ENCODE data around the gene ABHD12.

The ABHD12 gene

GRCh38 chr20:25251019-25251418, 139.6 kb downstream of the ABHD12 start:
- TF ChIP-seq PPARA (CRISPR knock-in tag; IDR thresholded peaks at IDR 0.05; ENCODE audit: borderline replicate concordance) (no peak), GLIS3 (CRISPR knock-in tag; IDR thresholded peaks at IDR 0.05) (no peak), ZNF565 (CRISPR knock-in tag; conservative IDR thresholded peaks at IDR 0.05; ENCODE audit: low read depth) (no peak), ZNF8 (CRISPR knock-in tag; IDR thresholded peaks at IDR 0.05) (no peak), ZNF70 (CRISPR knock-in tag; IDR thresholded peaks at IDR 0.05) (no peak), ZFP3 (CRISPR knock-in tag; IDR thresholded peaks at IDR 0.05) (no peak), TSHZ2 (CRISPR knock-in tag; IDR thresholded peaks at IDR 0.05) (no peak), CSRNP3 (CRISPR knock-in tag; IDR thresholded peaks at IDR 0.05) (no peak), OSR1 (CRISPR knock-in tag; IDR thresholded peaks at IDR 0.05) (no peak)
- ATAC-seq: no peak

GRCh38 chr20:25250508-25250907, 140.1 kb downstream of the ABHD12 start:
- TF ChIP-seq ESRRG (CRISPR knock-in tag; IDR thresholded peaks at IDR 0.05) (no peak), ARNTL (CRISPR knock-in tag; IDR thresholded peaks at IDR 0.05; ENCODE audit: borderline replicate concordance, low read depth) (no peak), TSHZ2 (CRISPR knock-in tag; IDR thresholded peaks at IDR 0.05) (no peak), ZFP30 (CRISPR knock-in tag; IDR thresholded peaks at IDR 0.05) (no peak), POU6F1 (CRISPR knock-in tag; IDR thresholded peaks at IDR 0.05; ENCODE audit: borderline replicate concordance, low read depth) (no peak)
- ATAC-seq: no peak
